B cell (primary cell): Measurements from ENCODE around the gene ESRRB. TPM values are rescaled to one million over a fixed set of nuclear protein-coding genes. Genes with fewer than 3 reads are reported as not detected.

Experiments used
- ATAC-seq: fragments of 200-7000 bp; cut with Tn5 transposase; one replicate; pipeline ENCODE4 v1.10.0; 2021; ENCODE audit warnings: low read depth, mild to moderate bottlenecking, moderate number of reproducible peaks, moderate library complexity
- CTCF ChIA-PET: fragments of 350-600 bp; sonication (Branson Sonifier 250); formaldehyde crosslinking; loops from one replicate; lab custom pipeline; 2021; ENCODE audit warnings: antibody characterized with exemption, inconsistent platforms; lab: Charles Lee
- POLR2A ChIA-PET: fragments of 350-600 bp; sonication (Branson Sonifier 250); formaldehyde crosslinking; loops from one replicate; lab custom pipeline; 2021; ENCODE audit warnings: antibody characterized with exemption; lab: Charles Lee
- DNase-seq: peaks from one replicate; pipeline ENCODE4 v3.0.0; 2013
- H2AFZ ChIP-seq: 2 replicates; pipeline ENCODE4 v1.6.1; 2012; ENCODE audit warnings: mild to moderate bottlenecking, low read depth, low read length; ENCODE audit not compliant: insufficient read depth, poor library complexity, severe bottlenecking
- H3K27ac ChIP-seq, 2 donors: 1 replicate in 1 of 2; 2 replicates in 1 of 2; pipeline ENCODE4 v1.5.1; 2012 to 2013; ENCODE audit warnings: low read length in 2 of 2, mild to moderate bottlenecking in 2 of 2, moderate library complexity in 1 of 2
- H3K27me3 ChIP-seq, 4 experiments: fragments of 200-600 bp in 1 of 4; sonication (generic) in 1 of 4; replicated peaks in 1 of 4; 1 replicate in 2 of 4; 2 replicates in 2 of 4; pipeline versions ENCODE4 v1.6.1 to v1.7.0; 2013 to 2016; ENCODE audit warnings: low read length in 3 of 4, mild to moderate bottlenecking in 2 of 4, mixed read lengths in 1 of 4, moderate library complexity in 1 of 4; ENCODE audit not compliant: insufficient read depth in 4 of 4, control insufficient read depth in 3 of 4; ENCODE audit errors: control extremely low read depth in 1 of 4
- H3K36me3 ChIP-seq, 2 experiments: replicated peaks in 1 of 2; 1 replicate in 1 of 2; 2 replicates in 1 of 2; pipeline versions ENCODE4 v1.6.1 to v1.7.1; 2013; ENCODE audit warnings: low read length in 1 of 2; ENCODE audit not compliant: insufficient read depth in 2 of 2, control insufficient read depth in 1 of 2; ENCODE audit errors: control extremely low read depth in 1 of 2, extremely low read depth in 1 of 2
- H3K4me1 ChIP-seq, 2 donors: fragments of 200-600 bp in 1 of 2; sonication (generic) in 1 of 2; 1 replicate in 1 of 2; 2 replicates in 1 of 2; pipeline versions ENCODE4 v1.5.1 to v1.6.1; 2013 to 2017; ENCODE audit warnings: low read length in 2 of 2; ENCODE audit not compliant: control insufficient read depth in 2 of 2, insufficient read depth in 2 of 2
- H3K4me2 ChIP-seq: replicated peaks from 2 replicates; pipeline ENCODE3; 2012; ENCODE audit warnings: mild to moderate bottlenecking, low read depth, low read length; ENCODE audit not compliant: poor library complexity, severe bottlenecking
- H3K4me3 ChIP-seq, 5 experiments: fragments of 200-600 bp in 1 of 5; sonication (generic) in 1 of 5; 1 replicate in 3 of 5; 2 replicates in 2 of 5; pipeline versions ENCODE4 v1.5.1 to v1.7.0; 2011 to 2016; ENCODE audit warnings: low read length in 4 of 5, mild to moderate bottlenecking in 4 of 5, low read depth in 2 of 5, control low read depth in 1 of 5, moderate library complexity in 1 of 5; ENCODE audit not compliant: insufficient read depth in 1 of 5; ENCODE audit errors: control extremely low read depth in 1 of 5, extremely low read depth in 1 of 5
- H3K79me2 ChIP-seq: fragments of 200-600 bp; sonication (generic); one replicate; pipeline ENCODE4 v1.6.0; 2016; ENCODE audit warnings: low read length; ENCODE audit not compliant: control insufficient read depth, insufficient read depth
- H3K9ac ChIP-seq: fragments of 200-600 bp; sonication (generic); 2 replicates; pipeline ENCODE4 v1.6.1; 2017; ENCODE audit warnings: mild to moderate bottlenecking, low read length, moderate library complexity
- H3K9me3 ChIP-seq, 3 donors: one replicate each; pipeline versions ENCODE4 v1.6.1 to v1.7.1; 2013; ENCODE audit warnings: low read length in 2 of 3; ENCODE audit not compliant: control insufficient read depth in 2 of 3, insufficient read depth in 1 of 3; ENCODE audit errors: control extremely low read depth in 1 of 3
- H4K20me1 ChIP-seq: 2 replicates; pipeline ENCODE4 v1.6.0; 2012; ENCODE audit warnings: mild to moderate bottlenecking, low read length; ENCODE audit not compliant: insufficient read depth, control insufficient read depth, poor library complexity, severe bottlenecking
- H3K27ac Mint-ChIP-seq: one replicate; pipeline ENCODE4 v1.8.0; 2021; ENCODE audit warnings: mixed read lengths
- H3K27me3 Mint-ChIP-seq: one replicate; pipeline ENCODE4 v1.8.0; 2021; ENCODE audit warnings: mixed read lengths
- H3K4me1 Mint-ChIP-seq: one replicate; pipeline ENCODE4 v1.8.0; 2021; ENCODE audit warnings: mixed read lengths
- H3K4me3 Mint-ChIP-seq: one replicate; pipeline ENCODE4 v1.8.0; 2021; ENCODE audit warnings: mixed read lengths
- H3K9me3 Mint-ChIP-seq: one replicate; pipeline ENCODE4 v1.8.0; 2022; ENCODE audit warnings: mixed read lengths; ENCODE audit not compliant: insufficient read depth
- EZH2 ChIP-seq: IDR thresholded peaks from 2 replicates; pipeline ENCODE4 v1.6.1; 2012; ENCODE audit warnings: borderline replicate concordance, low read depth, mild to moderate bottlenecking, moderate library complexity, low read length; ENCODE audit not compliant: insufficient read depth, poor library complexity, severe bottlenecking
- WGBS: methylation state at CpG from one replicate; pipeline ENCODE4 v1.1.5; 2013; ENCODE audit warnings: missing lambda C conversion rate; ENCODE audit not compliant: insufficient coverage; 5-methylcytosine and 5-hydroxymethylcytosine counted together
- intact Hi-C: fragments of 100-400 bp; cut with micrococcal nuclease; formaldehyde crosslinking; loops from one replicate; pipeline ENCODE4 v1.10.0; 2022
- polyA plus RNA-seq: library from polyadenylated mRNA; depleted of rRNA; stranded (reverse); fragments of >200 nt; gene quantifications from 2 replicates; pipeline ENCODE4 v1.2.3, GENCODE V29; 2012
- total RNA-seq, 2 donors: library from RNA; stranded (reverse); fragments of 120-200 nt in 1 of 2; gene quantifications; 1 replicate in 1 of 2; 2 replicates in 1 of 2; pipeline versions ENCODE4 v1.2.3 to v1.2.4, GENCODE V29; 2013 to 2022
- TF ChIP-seq, protein P1 (sequence below): fragments of 200-600 bp; IDR thresholded peaks from one replicate; pipeline ENCODE4 v1.8.0; 2022; ENCODE audit warnings: antibody characterized with exemption, mild to moderate bottlenecking

ESRRB gene
- total and polyA plus RNA-seq, 2 donors (not counting 1 experiment from before 2014, with no cell fraction given), result 0.13 TPM; not detected in 1

DNA sequence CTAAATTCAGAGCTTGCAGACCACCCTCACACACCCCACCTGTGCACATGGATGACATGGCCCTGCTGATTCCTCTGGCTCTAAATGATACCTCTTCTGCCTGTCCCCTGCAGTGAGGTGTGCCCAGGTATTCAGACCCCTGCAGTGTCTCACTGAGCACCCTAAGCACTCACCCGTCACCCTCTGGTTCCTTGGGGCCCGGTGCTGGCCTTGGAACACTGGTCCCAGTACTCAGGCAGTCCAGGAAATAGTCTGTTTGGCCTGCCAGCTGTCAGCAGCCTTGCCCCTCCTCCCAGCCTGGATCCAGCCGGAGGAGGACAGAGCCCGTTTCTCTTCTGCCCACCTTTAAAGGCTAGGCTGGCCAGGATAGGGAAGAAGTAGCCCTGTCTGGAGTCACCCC lies 44.9 kb downstream of the ESRRB start:
- Mint-ChIP-seq H3K4me1 (no peaks in the 10 kb centered on the region), H3K4me3 (no peak overlapping the region), H3K9me3 (no peaks in the 10 kb centered on the region), H3K27me3 (peaks cover 16% of the 10 kb centered on the region), H3K27ac (no peak overlapping the region)
- Histone ChIP-seq H3K9ac (no peak overlapping the region), H4K20me1 (no peaks in the 10 kb centered on the region), H3K4me2 (no peak overlapping the region), H3K4me3 (no peak overlapping the region), H3K79me2 (no peaks in the 10 kb centered on the region), H3K27me3 (peaks cover 0 to 6% (median 0%) of the 10 kb centered on the region in 4 experiments), H3K36me3 (no peaks in the 10 kb centered on the region), H2AFZ (no peak overlapping the region), H3K4me1 (no peaks in the 10 kb centered on the region), H3K27ac (no peak overlapping the region), H3K9me3 (peaks cover 0 to 1% (median 0%) of the 10 kb centered on the region in 3 donors)
- ChIA-PET POLR2A (no interaction called here), CTCF (no interaction called here)
- TF ChIP-seq EZH2, result no peak
- TF ChIP-seq, protein P1, sequence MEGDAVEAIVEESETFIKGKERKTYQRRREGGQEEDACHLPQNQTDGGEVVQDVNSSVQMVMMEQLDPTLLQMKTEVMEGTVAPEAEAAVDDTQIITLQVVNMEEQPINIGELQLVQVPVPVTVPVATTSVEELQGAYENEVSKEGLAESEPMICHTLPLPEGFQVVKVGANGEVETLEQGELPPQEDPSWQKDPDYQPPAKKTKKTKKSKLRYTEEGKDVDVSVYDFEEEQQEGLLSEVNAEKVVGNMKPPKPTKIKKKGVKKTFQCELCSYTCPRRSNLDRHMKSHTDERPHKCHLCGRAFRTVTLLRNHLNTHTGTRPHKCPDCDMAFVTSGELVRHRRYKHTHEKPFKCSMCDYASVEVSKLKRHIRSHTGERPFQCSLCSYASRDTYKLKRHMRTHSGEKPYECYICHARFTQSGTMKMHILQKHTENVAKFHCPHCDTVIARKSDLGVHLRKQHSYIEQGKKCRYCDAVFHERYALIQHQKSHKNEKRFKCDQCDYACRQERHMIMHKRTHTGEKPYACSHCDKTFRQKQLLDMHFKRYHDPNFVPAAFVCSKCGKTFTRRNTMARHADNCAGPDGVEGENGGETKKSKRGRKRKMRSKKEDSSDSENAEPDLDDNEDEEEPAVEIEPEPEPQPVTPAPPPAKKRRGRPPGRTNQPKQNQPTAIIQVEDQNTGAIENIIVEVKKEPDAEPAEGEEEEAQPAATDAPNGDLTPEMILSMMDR, result no peak
- intact Hi-C loops, result no loop called here
- WGBS, result 98% methylated on average over 4 of the region's 4 CpGs
- ATAC-seq (no peak), DNase-seq (no peak)

DNA sequence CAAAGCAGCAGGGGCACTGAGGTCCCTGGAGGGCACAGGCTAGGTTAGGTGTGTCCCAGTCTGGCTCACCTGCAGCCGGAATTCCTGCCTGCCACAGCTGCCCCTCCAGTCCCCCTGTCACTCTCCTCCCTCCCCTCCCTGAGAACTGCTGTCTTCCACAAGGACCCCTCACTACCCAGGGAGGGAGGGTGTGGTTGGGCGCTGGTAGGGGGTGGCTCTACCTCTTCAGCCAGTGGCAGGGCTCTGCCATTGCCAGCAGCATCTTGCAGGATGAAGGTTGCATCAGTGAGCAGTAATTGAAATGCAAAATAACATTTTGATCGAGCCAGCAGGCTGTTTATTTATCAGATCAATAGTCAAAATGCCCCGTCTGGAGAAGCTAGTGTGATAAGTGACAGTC lies 45.7 kb downstream of the ESRRB start:
- Mint-ChIP-seq H3K27me3 (peaks cover 14% of the 10 kb centered on the region), H3K4me3 (no peak overlapping the region), H3K9me3 (no peaks in the 10 kb centered on the region), H3K4me1 (no peaks in the 10 kb centered on the region), H3K27ac (no peak overlapping the region)
- Histone ChIP-seq H3K79me2 (no peaks in the 10 kb centered on the region), H3K9me3 (peaks cover 0 to 5% (median 0%) of the 10 kb centered on the region in 3 donors), H3K4me2 (no peak overlapping the region), H3K27me3 (peaks cover 0 to 4% (median 0%) of the 10 kb centered on the region in 4 experiments), H3K4me1 (no peaks in the 10 kb centered on the region), H2AFZ (no peak overlapping the region), H3K4me3 (no peak overlapping the region), H3K36me3 (no peaks in the 10 kb centered on the region), H4K20me1 (no peaks in the 10 kb centered on the region), H3K27ac (no peak overlapping the region), H3K9ac (no peak overlapping the region)
- DNase-seq (no peak), ATAC-seq (no peak)
- ChIA-PET POLR2A (no interaction called here), CTCF (no interaction called here)
- intact Hi-C loops, result no loop called here
- 90% methylated on average over 3 of the region's 4 CpGs for WGBS
- TF ChIP-seq, protein P1, result no peak
- no peak for TF ChIP-seq EZH2
